NT2/D1 (cell line): Measurements from ENCODE around the gene S100A16.

Source experiments
- YY1 ChIP-seq: IDR thresholded peaks from 2 replicates; pipeline ENCODE4 v1.6.1; 2011; ENCODE audit not compliant: insufficient read length, insufficient read depth
- ZNF274 ChIP-seq: IDR thresholded peaks from 2 replicates; pipeline ENCODE4 v1.6.1; 2011; ENCODE audit warnings: mild to moderate bottlenecking, low read depth, low read length

GRCh38 chr1:153630384-153630783 is 17.4 kb upstream of the S100A16 start:
- TF ChIP-seq ZNF274, result no peak
- no peak for TF ChIP-seq YY1
